GM18526 (cell line): ENCODE results near the gene LBR.

ENCODE experiments used
- POLR2A ChIP-seq: IDR thresholded peaks from 3 replicates; pipeline ENCODE4 v1.6.1; 2011; ENCODE audit not compliant: insufficient read length; ENCODE audit errors: extremely low read depth

Gene LBR

GRCh38 chr1:225422031-225422605 is 5.7 kb downstream of the LBR start:
- TF ChIP-seq POLR2A = no peak

GRCh38 chr1:225418598-225418997 is 9.2 kb downstream of the LBR start:
- TF ChIP-seq POLR2A = no peak

- no peak for TF ChIP-seq POLR2A
Measured at GRCh38 chr1:225418059-225418458, 9.8 kb downstream of the LBR start.

GRCh38 chr1:225415967-225416745 is 11.7 kb downstream of the LBR start:
- no peak for TF ChIP-seq POLR2A

- no peak for TF ChIP-seq POLR2A
Measured at GRCh38 chr1:225415307-225415706, 12.5 kb downstream of the LBR start.

- no peak for TF ChIP-seq POLR2A
Measured at GRCh38 chr1:225413708-225414375, 14.0 kb downstream of the LBR start.

- TF ChIP-seq POLR2A = no peak
Measured at GRCh38 chr1:225412803-225413351, 15.0 kb downstream of the LBR start.

- TF ChIP-seq POLR2A = no peak
Measured at GRCh38 chr1:225412321-225412720, 15.5 kb downstream of the LBR start.

- TF ChIP-seq POLR2A = no peak
Measured at GRCh38 chr1:225410036-225410435, 17.8 kb downstream of the LBR start.

GRCh38 chr1:225409051-225409450 is 18.8 kb downstream of the LBR start:
- no peak for TF ChIP-seq POLR2A

- TF ChIP-seq POLR2A = no peak
Measured at GRCh38 chr1:225408249-225408648, 19.6 kb downstream of the LBR start.

- no peak for TF ChIP-seq POLR2A
Measured at GRCh38 chr1:225407755-225408154, 20.1 kb downstream of the LBR start.

GRCh38 chr1:225406976-225407725 is 20.7 kb downstream of the LBR start:
- no peak for TF ChIP-seq POLR2A

- no peak for TF ChIP-seq POLR2A
Measured at GRCh38 chr1:225400968-225401367, 26.9 kb downstream of the LBR start.

- TF ChIP-seq POLR2A = no peak
Measured at GRCh38 chr1:225396357-225396756, 31.5 kb downstream of the LBR start.
